Amniotic stem cell (primary cell): ENCODE results near the gene RNLS.
A peak's percentile ranks its signal among the peaks of the same experiment; 100 is the strongest.
"Not testable (repeated sequence)": the region's sequence is repeated elsewhere in the genome, so short reads cannot be mapped to it uniquely, and the experiment has no call there.

Experiments used
- DNase-seq: peaks from one replicate; lab custom pipeline; 2025; lab: John Stamatoyannopoulos, UW

The RNLS gene

DNA sequence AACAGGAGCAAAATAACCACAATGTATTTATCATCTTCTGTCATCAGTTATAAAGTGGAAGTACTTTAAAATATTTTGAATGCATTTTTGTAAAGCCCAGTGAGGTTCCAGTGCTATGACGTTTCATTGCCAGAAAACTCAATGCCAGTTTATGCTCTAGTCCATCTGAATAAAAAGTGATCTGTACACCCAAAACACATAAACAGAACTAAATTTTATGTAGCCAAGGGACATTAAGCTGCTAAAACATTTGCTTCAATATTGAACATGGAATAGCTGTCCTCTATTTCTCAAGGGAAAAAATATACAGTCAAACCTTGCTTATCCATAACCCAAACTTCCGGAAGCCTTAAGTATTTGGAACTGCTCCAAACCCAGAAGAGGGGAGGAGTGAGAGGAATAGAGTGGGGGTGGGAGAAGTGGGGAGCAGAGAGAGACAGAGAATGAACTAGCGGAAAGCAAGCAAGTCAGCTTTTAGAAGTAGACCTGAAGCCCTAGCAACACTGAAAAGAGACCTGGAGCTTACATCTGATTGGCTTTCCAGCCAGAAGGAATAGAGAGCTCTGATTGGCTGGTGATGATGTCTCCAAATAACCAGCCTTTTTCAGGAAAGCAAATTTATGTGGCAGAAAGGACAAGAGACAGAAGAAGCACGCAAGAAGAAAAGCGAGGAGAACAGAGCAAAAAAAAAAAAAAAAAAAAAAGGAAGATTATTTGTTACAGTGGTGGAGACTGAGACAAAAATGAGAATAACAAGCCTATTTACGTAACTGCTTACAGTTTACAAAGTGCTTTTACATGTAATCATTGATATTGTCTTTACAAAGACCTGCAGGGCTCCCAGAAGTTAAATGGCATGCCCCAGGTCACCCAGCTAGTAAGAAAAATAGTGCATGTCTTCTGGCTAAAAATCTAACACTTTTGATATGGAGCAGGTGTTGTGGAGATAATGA is 196.0 kb downstream of the RNLS start:
- DNase-seq, result peak; percentile 56

DNA sequence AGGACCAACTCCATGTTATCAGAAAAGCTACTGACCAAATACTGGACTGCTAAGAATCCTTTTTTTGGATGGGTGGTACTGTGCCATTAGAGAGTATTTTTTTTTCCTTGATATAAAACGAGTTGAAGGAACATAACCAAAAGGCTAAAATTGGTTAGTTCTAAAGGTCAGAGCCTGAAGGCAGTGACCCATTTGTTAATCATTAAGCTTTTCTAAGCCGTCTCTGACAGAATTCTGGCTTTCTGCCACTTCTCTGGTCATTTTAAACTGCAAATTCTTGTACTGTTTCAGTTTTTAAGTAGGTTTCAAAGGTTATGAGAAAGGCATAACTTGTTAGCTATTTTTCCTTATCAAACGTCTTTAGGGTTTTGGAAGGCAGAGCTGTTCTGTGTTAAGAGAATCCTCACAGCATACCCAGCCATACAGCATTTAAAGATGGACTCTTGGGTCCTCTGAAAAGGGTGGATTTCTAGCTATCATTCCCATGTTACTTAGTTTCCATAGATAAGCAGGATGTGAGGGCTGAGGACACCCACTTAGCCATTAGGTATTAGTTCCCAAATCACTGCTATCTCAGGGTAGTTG is 196.8 kb downstream of the RNLS start:
- no peak for DNase-seq

DNA sequence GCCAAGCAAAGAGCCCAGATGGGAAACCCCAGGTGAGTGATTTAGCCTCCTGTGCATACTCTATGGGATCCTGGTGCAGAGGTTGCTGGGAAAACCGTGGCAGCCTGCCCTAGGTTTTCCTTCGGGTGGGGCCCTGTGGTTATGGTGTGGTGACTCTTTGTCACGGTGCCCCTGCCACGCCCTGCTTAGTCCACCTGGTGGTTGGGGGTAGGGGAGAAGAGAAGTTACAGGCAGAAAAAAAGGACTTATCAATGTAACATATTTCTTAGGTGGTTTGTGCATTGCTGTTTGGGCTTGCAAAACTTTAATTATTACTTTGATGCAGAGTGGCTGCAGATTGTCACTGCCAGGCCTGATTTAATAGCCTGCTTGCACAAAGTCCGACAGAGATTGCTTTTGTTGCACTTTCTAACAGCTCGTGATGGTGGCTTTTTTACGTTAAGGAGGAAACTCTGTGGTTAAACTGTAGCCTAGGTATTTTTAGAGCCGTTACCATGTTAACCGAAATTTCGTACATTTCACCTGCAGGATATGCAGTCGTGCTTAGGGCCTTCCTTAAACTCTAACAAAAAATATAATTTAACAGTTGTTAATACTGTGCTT is 197.4 kb downstream of the RNLS start:
- DNase-seq, result no peak

DNA sequence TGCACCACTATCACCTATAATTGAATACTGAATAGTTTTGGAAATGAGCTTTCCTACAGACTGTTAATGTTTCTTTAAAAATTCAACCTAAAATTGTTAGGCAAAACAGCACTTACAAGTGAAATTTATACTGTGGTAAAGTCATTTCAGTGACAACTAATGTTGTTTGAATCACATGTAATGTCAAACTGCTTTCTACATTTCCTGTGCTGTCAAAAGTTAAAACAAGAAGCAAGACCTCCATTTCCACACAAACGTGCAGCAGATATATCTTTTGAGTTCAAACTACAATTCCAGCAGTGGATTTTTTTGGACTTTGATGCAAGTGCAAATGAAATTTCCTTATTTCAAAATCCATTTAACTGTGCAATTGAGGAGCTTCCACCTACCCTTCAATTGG is 199.8 kb downstream of the RNLS start:
- no peak for DNase-seq

DNA sequence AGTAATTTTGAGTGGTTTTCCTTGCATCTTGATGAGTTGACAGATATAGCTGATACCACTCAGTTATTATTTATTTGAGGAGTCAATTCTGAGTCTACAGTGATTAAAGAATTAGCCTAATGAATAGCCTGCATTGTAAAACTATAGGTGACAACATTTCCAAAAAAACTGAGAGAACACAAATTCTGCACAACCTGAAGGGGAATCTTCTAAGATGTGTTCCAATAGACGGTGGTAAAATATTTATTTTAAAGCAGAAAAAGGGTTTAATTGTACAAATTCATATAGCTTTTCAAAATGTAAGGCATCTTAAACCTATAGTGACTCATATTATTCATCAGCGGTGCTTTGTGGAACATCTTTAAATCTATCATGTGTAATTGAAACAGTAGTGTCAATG is 200.4 kb downstream of the RNLS start:
- DNase-seq, result no peak

DNA sequence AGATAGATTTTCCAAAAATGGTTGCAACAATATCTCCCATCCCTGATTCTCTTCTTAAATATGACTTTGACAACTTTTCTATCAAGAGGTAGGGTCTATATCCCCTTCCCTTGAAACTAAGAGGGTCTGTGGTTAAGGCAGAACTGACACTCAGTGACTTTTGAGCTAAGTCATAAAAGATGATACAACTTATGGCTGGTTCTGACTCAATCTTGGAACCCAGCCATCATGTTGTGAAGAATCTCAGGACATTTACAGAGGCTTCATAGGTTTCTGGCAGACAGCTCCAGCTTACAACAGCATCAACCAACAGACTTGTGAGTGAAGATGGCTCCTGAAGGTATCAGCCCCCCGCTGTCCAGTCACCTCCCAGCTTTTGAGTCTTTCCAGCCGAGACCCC is 203.5 kb downstream of the RNLS start:
- DNase-seq, result peak; percentile 21

DNA sequence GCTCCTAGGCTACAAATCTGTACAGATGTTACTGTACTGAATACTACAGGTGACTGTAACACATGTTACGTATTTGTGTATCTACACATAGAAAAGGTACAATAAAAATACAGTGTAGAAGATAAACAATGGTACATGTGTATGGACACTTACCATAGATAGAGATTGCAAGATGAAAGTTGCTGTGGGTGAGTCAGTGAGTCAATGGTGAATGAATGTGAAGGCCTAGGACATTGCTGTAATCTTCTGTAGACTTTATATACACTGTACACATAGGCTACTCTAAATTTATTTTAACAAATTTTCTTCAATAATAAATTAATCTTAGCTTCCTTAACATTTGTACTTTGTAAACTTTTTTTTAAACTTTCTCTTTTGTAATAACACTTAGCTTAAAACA is 205.6 kb downstream of the RNLS start:
- DNase-seq, result no peak

DNA sequence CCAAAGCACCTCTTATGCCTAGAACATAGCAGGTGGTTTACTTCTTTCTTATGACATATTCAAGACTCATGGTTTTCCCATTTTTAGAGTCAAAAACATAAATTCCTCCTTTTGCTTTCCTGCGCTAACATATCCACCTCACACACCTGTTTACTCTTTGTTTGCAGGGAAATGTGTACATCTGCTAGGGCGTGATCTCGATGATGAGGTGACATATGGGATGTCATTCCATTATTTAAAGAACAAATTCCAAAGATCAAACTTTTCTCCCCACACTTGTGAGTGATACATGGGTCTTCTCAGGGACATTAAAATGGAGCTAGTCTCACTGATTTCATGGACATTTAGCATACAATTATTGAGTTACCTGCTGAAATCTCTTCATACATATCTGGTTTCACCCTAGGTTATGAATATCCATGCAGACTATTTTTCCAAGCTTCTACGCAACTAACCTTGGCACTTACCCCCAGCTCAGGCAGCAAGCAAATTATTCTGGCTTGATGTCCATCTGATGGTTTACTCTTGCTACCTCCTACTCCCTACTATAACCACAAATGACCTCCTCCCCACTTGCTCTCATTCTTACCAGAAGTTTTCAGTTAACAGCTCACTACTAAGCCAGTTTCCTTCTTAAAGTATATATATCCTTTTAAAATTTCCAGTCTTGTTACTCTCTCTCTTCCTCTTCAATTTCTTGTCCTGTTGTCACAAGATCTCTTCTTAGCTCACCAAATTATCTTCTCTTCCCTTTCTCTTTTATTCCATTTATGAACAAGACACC is 208.5 kb downstream of the RNLS start:
- DNase-seq, result no peak

DNA sequence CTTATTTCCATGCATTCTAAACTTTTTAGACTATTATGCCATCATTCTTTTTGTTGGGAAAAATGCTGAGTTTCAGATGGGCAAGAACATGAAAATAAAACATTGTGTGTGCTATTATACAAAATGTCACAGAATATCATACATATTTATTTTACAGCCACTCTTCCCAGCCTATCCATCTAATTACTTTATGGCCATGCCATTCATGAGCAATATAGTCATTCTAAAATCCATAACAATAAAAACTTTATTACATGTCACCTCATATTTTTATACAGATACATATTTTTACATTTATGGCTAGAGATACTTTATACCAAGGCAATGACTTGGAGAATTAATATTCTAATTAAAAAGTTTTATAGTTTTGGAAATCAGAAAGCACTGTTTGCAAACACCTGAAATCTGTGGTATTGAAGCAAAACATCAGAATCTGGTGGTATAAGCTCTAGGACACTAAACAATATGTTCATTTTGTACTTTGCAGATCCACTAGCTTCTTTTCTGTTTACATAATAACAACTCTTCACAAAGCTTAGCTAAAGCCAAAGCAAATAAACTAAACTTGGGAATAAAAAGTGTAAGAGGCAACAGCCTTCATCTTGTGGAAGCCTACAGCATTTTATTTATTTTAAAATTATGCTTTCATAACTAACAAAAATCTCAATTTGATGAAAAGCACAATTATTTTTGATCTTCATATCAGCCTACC is 210.1 kb downstream of the RNLS start:
- no peak for DNase-seq

DNA sequence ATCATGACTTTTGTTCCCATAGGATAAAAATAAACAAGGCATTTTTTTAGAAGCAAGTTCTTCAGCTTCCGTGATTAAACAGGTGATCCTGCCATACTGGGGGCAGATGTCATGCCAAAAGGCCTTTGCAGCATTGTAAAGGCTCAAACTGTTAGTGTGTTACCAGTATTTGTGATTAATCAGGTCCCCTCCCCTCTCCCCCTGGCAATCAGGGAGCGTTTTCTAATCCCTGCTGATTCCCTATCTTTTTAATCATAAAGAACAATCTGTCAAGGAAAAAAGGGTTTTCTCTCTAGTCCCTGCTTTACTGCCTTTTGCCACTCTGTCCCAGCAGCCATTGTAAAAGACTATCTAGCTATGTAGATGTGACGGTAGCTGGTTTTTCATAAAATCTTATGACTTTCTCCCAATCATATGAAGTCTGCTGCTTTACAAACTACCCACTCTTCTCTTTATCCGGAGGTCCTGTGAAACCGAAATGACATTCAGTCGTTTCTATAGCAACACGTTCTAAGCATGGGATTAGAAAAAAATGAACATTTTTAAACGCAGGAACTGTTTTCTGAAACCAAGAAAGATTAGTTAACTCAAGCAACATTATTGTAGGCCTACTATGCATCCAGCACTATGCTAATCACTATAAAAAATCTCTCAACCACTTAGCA is 210.9 kb downstream of the RNLS start:
- DNase-seq, result no peak

DNA sequence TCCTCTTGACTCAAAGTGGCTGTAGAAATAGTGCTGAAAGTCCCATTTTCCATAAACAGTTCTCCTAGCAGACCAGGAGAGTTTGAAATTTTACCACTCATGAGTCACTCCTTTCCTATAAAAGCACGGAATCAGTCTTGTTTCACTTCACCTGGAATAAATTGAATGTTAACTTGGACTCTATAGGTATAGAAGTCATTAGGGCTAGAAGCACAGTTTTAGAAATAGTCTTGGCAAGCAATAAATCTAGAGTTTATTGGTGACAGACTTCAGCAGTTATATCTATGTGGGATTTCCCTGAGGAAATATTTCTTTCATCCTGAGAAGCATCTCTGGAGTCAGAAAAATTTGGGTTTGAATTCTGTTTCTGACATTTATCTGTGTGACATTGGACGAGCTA is 212.4 kb downstream of the RNLS start:
- DNase-seq, result no peak

DNA sequence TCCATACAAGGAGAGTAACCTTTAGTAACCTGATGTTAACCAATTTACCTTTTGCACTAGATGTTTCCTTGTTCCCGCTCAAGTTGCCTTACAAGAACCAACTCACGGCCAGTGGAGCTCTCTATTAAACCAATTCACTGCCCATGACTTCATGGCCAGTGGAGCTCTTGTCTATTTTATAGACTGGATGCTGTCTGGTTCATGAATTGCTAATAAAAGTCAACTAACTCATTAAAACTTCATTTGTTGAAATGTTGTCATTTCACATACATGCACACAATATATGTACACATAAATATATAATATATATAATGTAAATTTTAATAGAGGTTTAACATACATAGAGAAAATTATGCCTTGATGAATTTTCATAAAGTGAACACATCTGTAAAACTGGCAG is 216.3 kb downstream of the RNLS start:
- no peak for DNase-seq

DNA sequence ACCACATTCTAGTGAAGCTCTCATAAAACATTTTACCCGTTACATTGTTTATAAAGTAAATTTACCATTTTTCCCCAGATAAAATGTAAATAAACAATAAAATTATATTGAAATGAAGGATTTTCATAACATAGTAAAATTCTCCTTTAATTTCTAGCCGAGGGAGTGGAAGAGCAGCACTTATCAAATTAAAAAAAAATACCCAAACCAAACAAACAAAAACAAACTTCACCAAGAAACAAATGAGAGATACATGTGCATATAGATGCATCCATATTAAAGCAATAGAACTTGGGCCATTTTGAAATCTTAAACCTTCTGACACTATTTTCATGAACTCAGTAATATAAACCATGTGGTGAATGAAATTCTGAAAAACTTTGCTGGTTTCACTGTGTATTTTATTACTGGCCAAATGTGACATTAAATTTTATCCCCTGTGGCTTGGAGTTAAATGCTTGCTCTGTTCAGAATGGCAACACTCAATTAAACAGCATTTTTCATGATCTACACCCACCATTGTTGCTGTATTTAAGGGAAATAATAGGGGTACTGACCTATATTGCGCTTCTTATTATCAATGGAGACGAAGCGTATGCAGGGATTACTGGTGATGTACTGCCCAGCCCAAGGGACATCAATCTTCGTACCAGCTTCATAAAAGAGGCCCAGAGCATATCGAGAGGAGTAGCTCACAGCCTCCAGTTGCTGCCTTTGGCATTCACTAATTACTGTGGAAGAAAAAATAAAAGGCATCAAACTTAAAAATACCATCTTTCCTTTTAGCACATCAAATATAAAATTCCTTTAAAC is 220.9 kb downstream of the RNLS start:
- DNase-seq, result no peak

DNA sequence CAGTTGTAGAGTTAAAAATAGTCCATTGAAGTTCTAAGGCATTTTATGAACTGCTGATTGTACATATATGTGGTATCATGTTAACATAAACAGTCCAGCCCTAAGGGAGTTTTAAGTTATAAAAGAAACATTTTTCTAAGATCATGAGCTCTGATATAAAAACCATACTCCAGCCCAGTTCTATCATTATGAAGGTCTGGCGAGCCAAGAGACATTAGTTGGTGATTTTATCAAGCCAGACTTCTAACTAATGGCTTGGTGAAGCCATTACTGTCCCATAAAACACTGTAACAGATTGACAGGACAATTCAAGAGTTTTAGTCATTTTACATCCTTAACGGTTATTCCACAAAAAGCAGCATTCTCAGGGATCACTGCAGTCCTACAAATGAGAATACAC is 221.6 kb downstream of the RNLS start:
- no peak for DNase-seq

DNA sequence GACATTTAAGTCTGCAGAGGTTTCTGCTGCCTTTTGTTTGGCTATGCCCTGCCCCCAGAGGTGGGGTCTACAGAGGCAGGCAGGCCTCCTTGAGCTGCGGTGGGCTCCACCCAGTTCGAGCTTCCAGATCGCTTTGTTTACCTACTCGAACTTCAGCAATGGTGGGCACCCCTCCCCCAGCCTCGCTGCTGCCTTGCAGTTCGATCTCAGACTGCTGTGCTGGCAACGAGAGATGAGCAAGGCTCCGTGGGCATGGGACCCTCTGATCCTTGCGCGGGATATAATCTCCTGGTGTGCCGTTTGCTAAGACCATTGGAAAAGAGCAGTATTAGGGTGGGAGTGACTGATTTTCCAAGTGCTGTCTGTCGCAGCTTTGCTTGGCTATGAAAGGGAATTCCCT is 227.4 kb downstream of the RNLS start:
- DNase-seq, result not testable (repeated sequence)

DNA sequence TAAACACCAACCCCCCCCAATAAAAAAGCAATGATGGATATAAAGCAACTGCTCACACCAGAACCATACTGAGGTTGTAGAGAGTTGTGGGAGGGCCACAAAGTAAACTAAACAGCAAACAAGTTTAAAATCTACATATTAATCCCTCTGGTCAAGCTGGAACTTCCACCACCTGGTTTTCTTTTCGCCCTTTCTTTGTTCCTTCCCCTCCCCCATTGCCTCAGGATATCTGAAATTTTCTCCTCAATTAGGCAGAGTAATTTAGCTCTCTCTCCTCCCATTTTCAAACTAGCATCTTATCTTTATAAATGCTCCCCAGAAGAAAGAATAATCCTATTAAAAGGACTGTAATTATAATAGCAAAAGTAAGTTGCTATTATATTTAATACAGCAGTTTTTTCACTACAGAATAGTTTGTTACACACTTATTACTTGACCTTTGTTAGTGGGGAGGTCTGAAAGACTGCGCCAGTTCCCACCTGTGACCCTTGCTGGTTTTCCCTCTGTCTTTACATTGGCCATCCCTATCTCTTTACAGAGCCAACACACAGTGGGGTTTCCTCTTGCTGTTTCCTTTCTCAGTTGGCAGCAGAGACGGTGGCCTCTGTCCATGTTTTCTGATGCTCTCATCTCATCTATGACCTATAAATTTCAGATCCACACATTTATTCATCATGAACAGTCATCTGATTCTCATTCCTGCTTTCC is 235.4 kb downstream of the RNLS start:
- no peak for DNase-seq

DNA sequence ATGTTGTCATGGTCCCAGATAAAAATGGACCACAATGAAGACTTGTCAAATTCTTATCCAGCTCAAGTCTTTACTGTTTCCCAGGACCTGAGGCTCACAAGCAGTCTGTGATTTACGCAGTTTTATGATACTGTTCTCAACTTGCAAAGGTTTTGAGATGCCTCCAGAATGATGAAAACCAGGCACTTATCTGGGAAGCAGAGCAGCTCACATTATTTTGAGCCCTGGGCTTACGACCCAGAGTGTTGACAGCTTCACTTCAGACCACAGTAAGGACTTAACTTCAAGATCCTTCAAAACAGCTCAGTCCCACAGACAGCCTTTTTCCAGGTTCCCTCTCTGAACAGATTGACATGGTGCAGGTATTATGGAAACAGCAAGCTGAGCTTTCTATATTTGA is 236.1 kb downstream of the RNLS start:
- no peak for DNase-seq

DNA sequence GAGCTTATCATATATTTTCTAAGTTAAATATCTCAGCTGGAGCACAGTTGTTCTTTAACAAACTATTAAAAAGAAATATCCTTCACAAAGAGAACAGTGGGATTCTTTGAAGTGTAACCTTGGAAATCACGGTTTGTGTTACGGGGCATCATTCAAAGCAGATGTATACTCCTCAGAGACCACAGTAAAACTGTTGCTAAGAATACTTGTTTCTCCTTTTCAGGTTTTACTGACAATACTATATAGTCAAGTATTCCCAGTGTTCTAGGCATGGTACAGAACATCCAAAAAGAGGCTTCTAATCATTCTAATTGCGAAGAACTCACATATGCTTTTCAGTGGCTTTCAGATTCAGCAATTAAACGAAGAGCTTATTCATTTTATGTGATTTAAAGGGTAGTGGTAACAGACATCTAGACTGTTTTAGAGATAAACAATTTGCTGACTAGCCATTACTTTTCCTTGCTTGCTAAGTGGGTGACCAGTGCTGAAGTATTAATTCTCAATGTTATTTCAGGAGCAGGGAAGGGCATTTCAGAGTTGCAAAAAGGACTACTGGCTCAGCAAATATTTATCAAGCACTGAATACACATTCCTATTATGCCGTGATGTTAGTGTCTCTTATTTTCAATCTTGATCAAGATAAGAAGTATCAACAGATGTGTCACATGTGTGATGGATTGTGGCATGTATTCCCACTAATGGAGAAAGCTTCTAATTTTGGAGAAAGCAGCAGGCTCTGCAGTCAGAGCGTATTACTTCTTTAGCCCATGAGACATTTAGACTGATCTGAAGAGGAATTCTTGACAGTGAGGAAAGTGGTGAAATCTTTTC is 236.8 kb downstream of the RNLS start:
- no peak for DNase-seq
